Stimulated activated CD8-positive, alpha-beta memory T cell treated with anti-CD3 and anti-CD28 coated beads, Interleukin-15, amount 100 ng/mL, for 1 hour (primary cell): ENCODE results near the gene CCL14.
"Not testable (repeated sequence)": the region's sequence is repeated elsewhere in the genome, so short reads cannot be mapped to it uniquely, and the experiment has no call there.

ENCODE experiments used
- DNase-seq: peaks from one replicate; pipeline ENCODE4 v3.0.0-alpha.2; 2020; ENCODE audit warnings: low read depth

Gene CCL14

GRCh38 chr17:35942588-35943186 is 43.8 kb downstream of the CCL14 start:
- no peak for DNase-seq

GRCh38 chr17:35938492-35938891 is 48.0 kb downstream of the CCL14 start:
- DNase-seq, result not testable (repeated sequence)

- DNase-seq, result no peak
Measured at GRCh38 chr17:35936063-35936462, 50.5 kb downstream of the CCL14 start.

GRCh38 chr17:35934760-35935159 is 51.8 kb downstream of the CCL14 start:
- DNase-seq, result no peak
